ENCODE results near the gene ORC5. TPM values are rescaled to one million over a fixed set of nuclear protein-coding genes. Genes with fewer than 3 reads are reported as not detected.

Gene ORC5
- total and polyA plus RNA-seq, 2 of the 13 experiments (the other 11 are each of a cell fraction or from before 2014, with no cell fraction given) = 4.8 to 18.8 TPM

DNA sequence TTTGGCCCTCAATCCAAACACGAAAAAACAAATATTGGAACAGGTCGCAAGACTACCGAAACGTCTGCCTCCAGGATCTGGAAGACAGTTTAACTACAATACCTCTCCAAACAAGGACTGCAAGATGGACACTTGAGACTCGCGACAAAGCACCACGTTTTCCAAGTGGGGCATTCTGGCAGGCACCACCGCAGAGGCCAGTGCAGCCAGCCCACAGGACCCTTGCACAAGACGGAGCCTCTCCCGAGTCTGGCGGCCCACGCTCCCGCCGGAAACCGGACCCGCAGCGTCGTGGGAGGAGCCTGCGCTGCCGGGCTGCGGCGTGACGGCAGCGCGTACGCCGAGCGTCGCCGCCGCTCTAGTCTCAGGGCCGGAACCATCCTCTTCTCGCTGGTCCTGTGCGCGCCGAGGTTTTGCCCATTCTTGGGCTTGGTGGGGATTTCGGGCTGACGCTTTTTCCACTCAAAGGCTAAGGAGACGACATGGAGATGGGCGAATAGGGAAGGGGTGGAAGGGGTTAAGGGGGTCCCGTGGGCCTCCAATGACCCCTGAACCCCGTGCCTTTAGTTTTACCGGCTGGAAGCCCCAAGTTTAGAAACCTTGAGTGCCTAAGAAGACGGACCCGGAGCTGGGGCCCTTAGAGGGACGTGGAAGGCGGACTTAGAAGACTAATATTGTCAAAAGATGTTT, at the start of gene ORC5 (continued):
- TF ChIP-seq JDP2 (CRISPR knock-in tag; IDR thresholded peaks at IDR 0.05; ENCODE audit: borderline replicate concordance) = no peak
- TF ChIP-seq, protein P1, sequence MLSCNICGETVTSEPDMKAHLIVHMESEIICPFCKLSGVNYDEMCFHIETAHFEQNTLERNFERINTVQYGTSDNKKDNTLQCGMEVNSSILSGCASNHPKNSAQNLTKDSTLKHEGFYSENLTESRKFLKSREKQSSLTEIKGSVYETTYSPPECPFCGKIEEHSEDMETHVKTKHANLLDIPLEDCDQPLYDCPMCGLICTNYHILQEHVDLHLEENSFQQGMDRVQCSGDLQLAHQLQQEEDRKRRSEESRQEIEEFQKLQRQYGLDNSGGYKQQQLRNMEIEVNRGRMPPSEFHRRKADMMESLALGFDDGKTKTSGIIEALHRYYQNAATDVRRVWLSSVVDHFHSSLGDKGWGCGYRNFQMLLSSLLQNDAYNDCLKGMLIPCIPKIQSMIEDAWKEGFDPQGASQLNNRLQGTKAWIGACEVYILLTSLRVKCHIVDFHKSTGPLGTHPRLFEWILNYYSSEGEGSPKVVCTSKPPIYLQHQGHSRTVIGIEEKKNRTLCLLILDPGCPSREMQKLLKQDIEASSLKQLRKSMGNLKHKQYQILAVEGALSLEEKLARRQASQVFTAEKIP (CRISPR knock-in tag; IDR thresholded peaks at IDR 0.05; ENCODE audit: borderline replicate concordance) = no peak
- TF ChIP-seq ESRRA (CRISPR knock-in tag; IDR thresholded peaks at IDR 0.05; ENCODE audit: low read depth) = 0 out of 2 replicates have a peak, but pooled peaks have one; percentile 45
- peak; percentile 26; the same call in 1 of the 2 replicates for TF ChIP-seq HNF4G (IDR thresholded peaks at IDR 0.05; ENCODE audit: borderline replicate concordance, low read depth, low read length)
- TF ChIP-seq HNF4G (CRISPR knock-in tag; IDR thresholded peaks at IDR 0.05; ENCODE audit: borderline replicate concordance, low read depth) = no peak
- TF ChIP-seq GPN1 (CRISPR knock-in tag; IDR thresholded peaks at IDR 0.05; ENCODE audit: borderline replicate concordance) = no peak
- no peak for TF ChIP-seq HNRNPUL1 (IDR thresholded peaks at IDR 0.05; ENCODE audit: low read depth, low read length)
- TF ChIP-seq NCOR1 (IDR thresholded peaks at IDR 0.05; ENCODE audit: borderline replicate concordance, low read length) = no peak
- no peak for TF ChIP-seq ZNF451 (CRISPR knock-in tag; IDR thresholded peaks at IDR 0.05)
- TF ChIP-seq ZNF850 (CRISPR knock-in tag; conservative IDR thresholded peaks at IDR 0.05) = no peak
- TF ChIP-seq TEAD3 (CRISPR knock-in tag; optimal IDR thresholded peaks at IDR 0.05; ENCODE audit: borderline replicate concordance) = peak; percentile 59
- no peak for TF ChIP-seq TCF7L2 (IDR thresholded peaks at IDR 0.05; ENCODE audit: low read depth, low read length)
- TF ChIP-seq ZNF224 (CRISPR knock-in tag; IDR thresholded peaks at IDR 0.05) = peak; percentile 76; the same call in 1 of the 2 replicates
- TF ChIP-seq, protein P2, sequence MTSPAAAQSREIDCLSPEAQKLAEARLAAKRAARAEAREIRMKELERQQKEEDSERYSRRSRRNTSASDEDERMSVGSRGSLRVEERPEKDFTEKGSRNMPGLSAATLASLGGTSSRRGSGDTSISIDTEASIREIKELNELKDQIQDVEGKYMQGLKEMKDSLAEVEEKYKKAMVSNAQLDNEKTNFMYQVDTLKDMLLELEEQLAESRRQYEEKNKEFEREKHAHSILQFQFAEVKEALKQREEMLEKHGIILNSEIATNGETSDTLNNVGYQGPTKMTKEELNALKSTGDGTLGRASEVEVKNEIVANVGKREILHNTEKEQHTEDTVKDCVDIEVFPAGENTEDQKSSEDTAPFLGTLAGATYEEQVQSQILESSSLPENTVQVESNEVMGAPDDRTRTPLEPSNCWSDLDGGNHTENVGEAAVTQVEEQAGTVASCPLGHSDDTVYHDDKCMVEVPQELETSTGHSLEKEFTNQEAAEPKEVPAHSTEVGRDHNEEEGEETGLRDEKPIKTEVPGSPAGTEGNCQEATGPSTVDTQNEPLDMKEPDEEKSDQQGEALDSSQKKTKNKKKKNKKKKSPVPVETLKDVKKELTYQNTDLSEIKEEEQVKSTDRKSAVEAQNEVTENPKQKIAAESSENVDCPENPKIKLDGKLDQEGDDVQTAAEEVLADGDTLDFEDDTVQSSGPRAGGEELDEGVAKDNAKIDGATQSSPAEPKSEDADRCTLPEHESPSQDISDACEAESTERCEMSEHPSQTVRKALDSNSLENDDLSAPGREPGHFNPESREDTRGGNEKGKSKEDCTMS (CRISPR knock-in tag; conservative IDR thresholded peaks at IDR 0.05) = no peak
- TF ChIP-seq FOSL1 (CRISPR knock-in tag; IDR thresholded peaks at IDR 0.05; ENCODE audit: borderline replicate concordance) = no peak
- no peak for TF ChIP-seq ZNF484 (CRISPR knock-in tag; IDR thresholded peaks at IDR 0.05; ENCODE audit: borderline replicate concordance, low read depth)
- TF ChIP-seq ARNTL (CRISPR knock-in tag; IDR thresholded peaks at IDR 0.05) = peak; percentile 61
- TF ChIP-seq IRX3 (CRISPR knock-in tag; IDR thresholded peaks at IDR 0.05; ENCODE audit: borderline replicate concordance, low read depth) = no peak
- TF ChIP-seq, protein P3, sequence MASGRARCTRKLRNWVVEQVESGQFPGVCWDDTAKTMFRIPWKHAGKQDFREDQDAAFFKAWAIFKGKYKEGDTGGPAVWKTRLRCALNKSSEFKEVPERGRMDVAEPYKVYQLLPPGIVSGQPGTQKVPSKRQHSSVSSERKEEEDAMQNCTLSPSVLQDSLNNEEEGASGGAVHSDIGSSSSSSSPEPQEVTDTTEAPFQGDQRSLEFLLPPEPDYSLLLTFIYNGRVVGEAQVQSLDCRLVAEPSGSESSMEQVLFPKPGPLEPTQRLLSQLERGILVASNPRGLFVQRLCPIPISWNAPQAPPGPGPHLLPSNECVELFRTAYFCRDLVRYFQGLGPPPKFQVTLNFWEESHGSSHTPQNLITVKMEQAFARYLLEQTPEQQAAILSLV (CRISPR knock-in tag; IDR thresholded peaks at IDR 0.05; ENCODE audit: borderline replicate concordance) = peak; percentile 76; the same call in 1 of the 2 replicates
- TF ChIP-seq, protein P4, sequence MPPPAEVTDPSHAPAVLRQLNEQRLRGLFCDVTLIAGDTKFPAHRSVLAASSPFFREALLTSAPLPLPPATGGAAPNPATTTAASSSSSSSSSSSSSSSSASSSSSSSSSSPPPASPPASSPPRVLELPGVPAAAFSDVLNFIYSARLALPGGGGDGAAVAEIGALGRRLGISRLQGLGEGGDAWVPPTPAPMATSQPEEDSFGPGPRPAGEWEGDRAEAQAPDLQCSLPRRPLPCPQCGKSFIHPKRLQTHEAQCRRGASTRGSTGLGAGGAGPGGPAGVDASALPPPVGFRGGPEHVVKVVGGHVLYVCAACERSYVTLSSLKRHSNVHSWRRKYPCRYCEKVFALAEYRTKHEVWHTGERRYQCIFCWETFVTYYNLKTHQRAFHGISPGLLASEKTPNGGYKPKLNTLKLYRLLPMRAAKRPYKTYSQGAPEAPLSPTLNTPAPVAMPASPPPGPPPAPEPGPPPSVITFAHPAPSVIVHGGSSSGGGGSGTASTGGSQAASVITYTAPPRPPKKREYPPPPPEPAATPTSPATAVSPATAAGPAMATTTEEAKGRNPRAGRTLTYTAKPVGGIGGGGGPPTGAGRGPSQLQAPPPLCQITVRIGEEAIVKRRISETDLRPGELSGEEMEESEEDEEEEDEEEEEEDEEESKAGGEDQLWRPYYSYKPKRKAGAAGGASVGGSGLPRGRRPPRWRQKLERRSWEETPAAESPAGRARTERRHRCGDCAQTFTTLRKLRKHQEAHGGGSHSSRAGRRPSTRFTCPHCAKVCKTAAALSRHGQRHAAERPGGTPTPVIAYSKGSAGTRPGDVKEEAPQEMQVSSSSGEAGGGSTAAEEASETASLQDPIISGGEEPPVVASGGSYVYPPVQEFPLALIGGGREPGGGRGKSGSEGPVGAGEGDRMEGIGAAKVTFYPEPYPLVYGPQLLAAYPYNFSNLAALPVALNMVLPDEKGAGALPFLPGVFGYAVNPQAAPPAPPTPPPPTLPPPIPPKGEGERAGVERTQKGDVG (CRISPR knock-in tag; IDR thresholded peaks at IDR 0.05; ENCODE audit: borderline replicate concordance) = 0 out of 2 replicates have a peak, but pooled peaks have one; percentile 48
- no peak for TF ChIP-seq DPF2 (CRISPR knock-in tag; IDR thresholded peaks at IDR 0.05; ENCODE audit: borderline replicate concordance, low read depth)

Measured in HepG2 (cell line).